Measurements from ENCODE around the gene SAMD8. TPM values are rescaled to one million over a fixed set of nuclear protein-coding genes. Genes with fewer than 3 reads are reported as not detected.

Gene SAMD8
- total RNA-seq, 1 experiment from 2014 or later, result 23.6 TPM

- Histone ChIP-seq H3K9ac (ENCODE audit: low read length) (no peak overlapping the region), H3K9me2 (ENCODE audit: insufficient read depth) (no peaks in the 10 kb centered on the region), H3K4me3 (replicated peaks in 1 of 2; ENCODE audit: low read depth in 1 of 2, low read length in 2 of 2) (no peak overlapping the region), H3K36me3 (ENCODE audit: control insufficient read depth in 1 of 2, insufficient read depth in 2 of 2, low read length in 2 of 2) (no peaks in the 10 kb centered on the region), H3K4me2 (ENCODE audit: low read length) (no peak overlapping the region), H3K79me2 (ENCODE audit: insufficient read depth, low read length) (peaks cover 15% of the 10 kb centered on the region), H3K9me3 (ENCODE audit: control insufficient read depth in 1 of 2, insufficient read depth in 1 of 2, low read depth in 1 of 2, low read length in 2 of 2) (no peaks in the 10 kb centered on the region), H2AFZ (ENCODE audit: low read depth, low read length, poor library complexity, severe bottlenecking) (no peak overlapping the region), H4K20me1 (ENCODE audit: insufficient read depth) (no peaks in the 10 kb centered on the region), H3K27me3 (ENCODE audit: insufficient read depth, low read length) (no peaks in the 10 kb centered on the region), H3K27ac (ENCODE audit: low read depth, low read length) (no peak overlapping the region), H3K4me1 (ENCODE audit: control insufficient read depth in 1 of 2, insufficient read depth in 2 of 2, low read length in 2 of 2) (no peaks in the 10 kb centered on the region)
- ChIA-PET RAD21 (ENCODE audit: low non-redundant PET in 1 of 2, low total read pairs in 2 of 2, uncharacterized antibody in 2 of 2, unreplicated experiment in 2 of 2) (no interaction called here), CTCF (interaction anchor here (1.0 kb wide), 1 partner anchor 28 kb away, joined by 3 read pairs; no protein-coding TSS in a partner anchor), POLR2A (no interaction called here)
- ATAC-seq (no peak), DNase-seq (ENCODE audit: low read depth, low spot score) (no peak)
- BruUV-seq (replicated peaks), result no TSS peak
- TF ChIP-seq POLR2AphosphoS5 (IDR thresholded peaks at IDR 0.05; ENCODE audit: low read depth, low read length) (no peak), EZH2phosphoT487 (IDR thresholded peaks at IDR 0.05; ENCODE audit: borderline replicate concordance) (no peak), ZFX (IDR thresholded peaks at IDR 0.05) (no peak), SP1 (IDR thresholded peaks at IDR 0.05; ENCODE audit: low read depth) (no peak), EGR1 (IDR thresholded peaks at IDR 0.05; ENCODE audit: low read depth) (no peak), EZH2 (IDR thresholded peaks at IDR 0.05) (no peak), FOSL1 (IDR thresholded peaks at IDR 0.05; ENCODE audit: low read depth) (no peak), SIN3A (IDR thresholded peaks at IDR 0.05; ENCODE audit: low read depth) (no peak), ZNF274 (IDR thresholded peaks at IDR 0.05; ENCODE audit: low read depth, low read length) (no peak), CEBPB (IDR thresholded peaks at IDR 0.05; ENCODE audit: low read depth) (no peak), YY1 (IDR thresholded peaks at IDR 0.05; ENCODE audit: extremely low read depth, insufficient replicate concordance, low read depth, low read length) (no peak), SRF (IDR thresholded peaks at IDR 0.05; ENCODE audit: low read depth) (no peak), CBX3 (IDR thresholded peaks at IDR 0.05; ENCODE audit: low read depth) (no peak), CTCF (IDR thresholded peaks at IDR 0.05 in 2 of 3, conservative IDR thresholded peaks at IDR 0.05 in 1 of 3; ENCODE audit: borderline replicate concordance in 1 of 3, insufficient read depth in 1 of 3, low read depth in 2 of 3, low read length in 2 of 3) (no peak), TCF7L2 (IDR thresholded peaks at IDR 0.05; ENCODE audit: borderline replicate concordance, extremely low read depth, insufficient read depth, insufficient read length) (no peak)
- TF ChIP-seq, protein P1, sequence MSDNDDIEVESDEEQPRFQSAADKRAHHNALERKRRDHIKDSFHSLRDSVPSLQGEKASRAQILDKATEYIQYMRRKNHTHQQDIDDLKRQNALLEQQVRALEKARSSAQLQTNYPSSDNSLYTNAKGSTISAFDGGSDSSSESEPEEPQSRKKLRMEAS (IDR thresholded peaks at IDR 0.05), result no peak
- TF ChIP-seq, protein P2, sequence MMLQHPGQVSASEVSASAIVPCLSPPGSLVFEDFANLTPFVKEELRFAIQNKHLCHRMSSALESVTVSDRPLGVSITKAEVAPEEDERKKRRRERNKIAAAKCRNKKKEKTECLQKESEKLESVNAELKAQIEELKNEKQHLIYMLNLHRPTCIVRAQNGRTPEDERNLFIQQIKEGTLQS (IDR thresholded peaks at IDR 0.05), result no peak
- intact Hi-C loops (cut with micrococcal nuclease), result no loop called here
Measured at GRCh38 chr10:75159519-75159918, 48.1 kb downstream of the SAMD8 start.

Measured in HCT116 (cell line).